ENCODE results near the gene CDX1.

CDX1 gene

GRCh38 chr5:150166650-150167511, at the start of gene CDX1:
Gene CDX1 (plus strand): TSS chr5:150166778. CDS start chr5:150166877, 99 bp downstream.
- Histone ChIP-seq H3K9ac (ENCODE audit: insufficient read length, low read depth) (peak within 1 kb of the TSS; percentile 32), H3K27me3 (ENCODE audit: insufficient read depth, insufficient read length) (peaks cover 85% of the 10 kb centered on the region), H3K36me3 (ENCODE audit: insufficient read depth, insufficient read length, low read length) (no peaks in the 10 kb centered on the region), H3K9me3 (ENCODE audit: insufficient read depth, low read length) (no peaks in the 10 kb centered on the region), H3K4me1 (ENCODE audit: insufficient read depth, insufficient read length) (peaks cover 12% of the 10 kb centered on the region), H3K4me3 (ENCODE audit: insufficient read length, low read depth) (peak within 1 kb of the TSS; percentile 4)
- TF ChIP-seq SUZ12 (IDR thresholded peaks at IDR 0.05; ENCODE audit: extremely low read depth, insufficient read depth, insufficient read length) (no peak), YY1 (IDR thresholded peaks at IDR 0.05; ENCODE audit: insufficient read depth, insufficient read length) (no peak), ZNF274 (IDR thresholded peaks at IDR 0.05; ENCODE audit: low read depth, low read length) (no peak)
- DNase-seq (ENCODE audit: low read depth, low spot score), result no peak

GRCh38 chr5:150117945-150118560, 48.5 kb upstream of the CDX1 start:
- DNase-seq (ENCODE audit: low read depth, low spot score), result no peak
- no peak for TF ChIP-seq SUZ12 (IDR thresholded peaks at IDR 0.05; ENCODE audit: extremely low read depth, insufficient read depth, insufficient read length)
- no peak for TF ChIP-seq ZNF274 (IDR thresholded peaks at IDR 0.05; ENCODE audit: low read depth, low read length)
- no peak for TF ChIP-seq YY1 (IDR thresholded peaks at IDR 0.05; ENCODE audit: insufficient read depth, insufficient read length)

GRCh38 chr5:150118561-150119229, 47.9 kb upstream of the CDX1 start:
- TF ChIP-seq YY1 (IDR thresholded peaks at IDR 0.05; ENCODE audit: insufficient read depth, insufficient read length) (no peak), ZNF274 (IDR thresholded peaks at IDR 0.05; ENCODE audit: low read depth, low read length) (no peak), SUZ12 (IDR thresholded peaks at IDR 0.05; ENCODE audit: extremely low read depth, insufficient read depth, insufficient read length) (no peak)
- Histone ChIP-seq H3K4me3 (ENCODE audit: insufficient read length, low read depth) (no peak overlapping the region), H3K4me1 (ENCODE audit: insufficient read depth, insufficient read length) (peaks cover 3% of the 10 kb centered on the region), H3K27me3 (ENCODE audit: insufficient read depth, insufficient read length) (no peaks in the 10 kb centered on the region), H3K36me3 (ENCODE audit: insufficient read depth, insufficient read length, low read length) (peaks cover 83% of the 10 kb centered on the region), H3K9me3 (ENCODE audit: insufficient read depth, low read length) (no peaks in the 10 kb centered on the region), H3K9ac (ENCODE audit: insufficient read length, low read depth) (no peak overlapping the region)
- DNase-seq (ENCODE audit: low read depth, low spot score), result no peak

More at GRCh38 chr5:150117945-150118560, 48.5 kb upstream of the CDX1 start:
- Histone ChIP-seq H3K9ac (ENCODE audit: insufficient read length, low read depth) (no peak overlapping the region), H3K9me3 (ENCODE audit: insufficient read depth, low read length) (no peaks in the 10 kb centered on the region), H3K4me3 (ENCODE audit: insufficient read length, low read depth) (no peak overlapping the region), H3K36me3 (ENCODE audit: insufficient read depth, insufficient read length, low read length) (peaks cover 82% of the 10 kb centered on the region), H3K4me1 (ENCODE audit: insufficient read depth, insufficient read length) (peaks cover 5% of the 10 kb centered on the region), H3K27me3 (ENCODE audit: insufficient read depth, insufficient read length) (no peaks in the 10 kb centered on the region)

- Histone ChIP-seq H3K27me3 (ENCODE audit: insufficient read depth, insufficient read length) (no peaks in the 10 kb centered on the region), H3K4me3 (ENCODE audit: insufficient read length, low read depth) (no peak overlapping the region), H3K9me3 (ENCODE audit: insufficient read depth, low read length) (no peaks in the 10 kb centered on the region), H3K4me1 (ENCODE audit: insufficient read depth, insufficient read length) (peaks cover 3% of the 10 kb centered on the region), H3K36me3 (ENCODE audit: insufficient read depth, insufficient read length, low read length) (peaks cover 83% of the 10 kb centered on the region), H3K9ac (ENCODE audit: insufficient read length, low read depth) (no peak overlapping the region)
- TF ChIP-seq ZNF274 (IDR thresholded peaks at IDR 0.05; ENCODE audit: low read depth, low read length) (no peak), SUZ12 (IDR thresholded peaks at IDR 0.05; ENCODE audit: extremely low read depth, insufficient read depth, insufficient read length) (no peak), YY1 (IDR thresholded peaks at IDR 0.05; ENCODE audit: insufficient read depth, insufficient read length) (no peak)
- DNase-seq (ENCODE audit: low read depth, low spot score), result no peak
These were observed 47.0 kb upstream of the CDX1 start for GRCh38 chr5:150119421-150120061.

- Histone ChIP-seq H3K27me3 (ENCODE audit: insufficient read depth, insufficient read length) (no peaks in the 10 kb centered on the region), H3K36me3 (ENCODE audit: insufficient read depth, insufficient read length, low read length) (peaks cover 81% of the 10 kb centered on the region), H3K9ac (ENCODE audit: insufficient read length, low read depth) (no peak overlapping the region), H3K4me3 (ENCODE audit: insufficient read length, low read depth) (no peak overlapping the region), H3K9me3 (ENCODE audit: insufficient read depth, low read length) (no peaks in the 10 kb centered on the region), H3K4me1 (ENCODE audit: insufficient read depth, insufficient read length) (peaks cover 3% of the 10 kb centered on the region)
- TF ChIP-seq YY1 (IDR thresholded peaks at IDR 0.05; ENCODE audit: insufficient read depth, insufficient read length) (no peak), SUZ12 (IDR thresholded peaks at IDR 0.05; ENCODE audit: extremely low read depth, insufficient read depth, insufficient read length) (no peak), ZNF274 (IDR thresholded peaks at IDR 0.05; ENCODE audit: low read depth, low read length) (no peak)
- no peak for DNase-seq (ENCODE audit: low read depth, low spot score)
These were observed 46.5 kb upstream of the CDX1 start for GRCh38 chr5:150120062-150120441.

GRCh38 chr5:150120617-150121447, 45.7 kb upstream of the CDX1 start:
- TF ChIP-seq YY1 (IDR thresholded peaks at IDR 0.05; ENCODE audit: insufficient read depth, insufficient read length) (no peak), SUZ12 (IDR thresholded peaks at IDR 0.05; ENCODE audit: extremely low read depth, insufficient read depth, insufficient read length) (no peak), ZNF274 (IDR thresholded peaks at IDR 0.05; ENCODE audit: low read depth, low read length) (no peak)
- Histone ChIP-seq H3K9ac (ENCODE audit: insufficient read length, low read depth) (no peak overlapping the region), H3K36me3 (ENCODE audit: insufficient read depth, insufficient read length, low read length) (peaks cover 81% of the 10 kb centered on the region), H3K4me1 (ENCODE audit: insufficient read depth, insufficient read length) (peaks cover 3% of the 10 kb centered on the region), H3K27me3 (ENCODE audit: insufficient read depth, insufficient read length) (no peaks in the 10 kb centered on the region), H3K9me3 (ENCODE audit: insufficient read depth, low read length) (no peaks in the 10 kb centered on the region), H3K4me3 (ENCODE audit: insufficient read length, low read depth) (no peak overlapping the region)
- no peak for DNase-seq (ENCODE audit: low read depth, low spot score)

Measured in NT2/D1 (cell line).